Thyroid gland (tissue), 4 donors: Measurements from ENCODE around the gene GPC1.

Experiments
- CTCF ChIP-seq, 6 experiments: fragments of 200-600 bp in 3 of 6; fragments of 450-650 bp in 3 of 6; sonication (generic) in 3 of 6; IDR thresholded peaks; one replicate each; pipeline ENCODE4 v1.5.1; 2016 to 2019; ENCODE audit warnings: antibody characterized with exemption in 6 of 6, mild to moderate bottlenecking in 2 of 6, inconsistent platforms in 1 of 6, moderate library complexity in 1 of 6
- POLR2A ChIP-seq, 2 donors: fragments of 450-650 bp; IDR thresholded peaks; one replicate each; pipeline ENCODE4 v1.6.1; 2017; ENCODE audit warnings: antibody characterized with exemption in 2 of 2, mild to moderate bottlenecking in 2 of 2, moderate library complexity in 1 of 2

DNA sequence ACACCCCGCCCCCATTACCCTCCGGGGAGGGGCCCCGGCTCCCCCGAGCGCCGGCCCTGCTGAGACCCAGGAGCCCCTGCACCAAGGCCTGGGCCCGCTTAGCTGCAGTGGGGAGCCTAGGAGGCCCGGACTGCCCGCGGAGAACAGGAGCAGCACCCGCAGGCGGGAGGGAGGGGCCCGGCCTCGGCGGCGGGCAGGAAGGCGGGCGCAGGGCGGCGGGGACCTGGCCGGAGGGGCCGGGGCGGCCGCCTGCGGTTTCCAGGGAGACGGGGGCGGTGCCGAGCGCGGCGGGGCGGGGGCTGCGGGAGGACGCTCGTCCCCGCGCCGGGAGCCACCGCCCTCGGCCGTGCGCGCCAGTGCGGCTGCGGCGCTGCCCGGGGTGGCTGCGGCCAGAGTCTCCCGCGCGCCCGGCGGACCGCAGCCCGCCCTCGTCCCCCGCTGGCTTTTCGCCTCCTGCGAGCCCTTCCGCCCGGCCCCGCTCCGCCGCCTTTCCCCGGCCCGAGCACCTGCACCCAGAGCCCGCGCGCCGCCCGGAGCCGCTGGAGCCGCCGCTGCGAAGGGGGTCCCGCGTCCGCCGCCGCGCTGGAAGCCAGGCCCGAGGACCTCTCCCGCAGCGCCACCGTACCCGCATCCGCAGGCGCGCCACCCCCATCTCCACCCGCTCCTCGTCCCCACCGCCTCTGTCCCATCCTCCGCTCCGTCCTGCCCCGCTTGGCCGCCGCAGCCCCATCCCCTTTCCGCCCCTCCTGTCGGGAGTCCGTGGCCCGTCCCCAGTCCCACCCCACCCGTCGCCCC, 17.2 kb downstream of the GPC1 start:
- no peak for TF ChIP-seq CTCF (IDR thresholded peaks at IDR 0.05)
- TF ChIP-seq POLR2A (IDR thresholded peaks at IDR 0.05) = peak in 1 of 2 donors; percentile 41
